Upper lobe of left lung (tissue), 4 donors: ENCODE measurements around the gene ITFG2.

Experiments
- CTCF ChIP-seq, 6 experiments: fragments of 450-650 bp in 4 of 6; fragments of 200-600 bp in 2 of 6; sonication (generic) in 2 of 6; IDR thresholded peaks; one replicate each; pipeline ENCODE4 v1.5.1; 2016 to 2019; ENCODE audit warnings: antibody characterized with exemption in 6 of 6
- EP300 ChIP-seq, 4 donors: sonication (generic); formaldehyde crosslinking; IDR thresholded peaks; one replicate each; pipeline ENCODE4 v1.5.1; 2017; ENCODE audit warnings: antibody characterized with exemption in 4 of 4, control low read depth in 2 of 4
- POLR2A ChIP-seq, 4 donors: fragments of 450-650 bp; IDR thresholded peaks; one replicate each; pipeline ENCODE4 v1.5.1; 2016 to 2017; ENCODE audit warnings: antibody characterized with exemption in 4 of 4, mild to moderate bottlenecking in 2 of 4

GRCh38 chr12:2783936-2784600 lies 28.4 kb upstream of the ITFG2 start:
- no peak for TF ChIP-seq POLR2A (IDR thresholded peaks at IDR 0.05)
- peak; percentile 72 to 88 (median 84) for TF ChIP-seq CTCF (IDR thresholded peaks at IDR 0.05)
- TF ChIP-seq EP300 (IDR thresholded peaks at IDR 0.05) = no peak
